ENCODE results near the gene KIF26A. TPM values are rescaled to one million over a fixed set of nuclear protein-coding genes. Genes with fewer than 3 reads are reported as not detected.

Gene KIF26A
- total RNA-seq (2022; extraction: Qiagen RNA extraction; ENCODE audit: low read depth): 2.3 to 3.8 TPM (median 3.4 TPM) in 5 replicates

DNA sequence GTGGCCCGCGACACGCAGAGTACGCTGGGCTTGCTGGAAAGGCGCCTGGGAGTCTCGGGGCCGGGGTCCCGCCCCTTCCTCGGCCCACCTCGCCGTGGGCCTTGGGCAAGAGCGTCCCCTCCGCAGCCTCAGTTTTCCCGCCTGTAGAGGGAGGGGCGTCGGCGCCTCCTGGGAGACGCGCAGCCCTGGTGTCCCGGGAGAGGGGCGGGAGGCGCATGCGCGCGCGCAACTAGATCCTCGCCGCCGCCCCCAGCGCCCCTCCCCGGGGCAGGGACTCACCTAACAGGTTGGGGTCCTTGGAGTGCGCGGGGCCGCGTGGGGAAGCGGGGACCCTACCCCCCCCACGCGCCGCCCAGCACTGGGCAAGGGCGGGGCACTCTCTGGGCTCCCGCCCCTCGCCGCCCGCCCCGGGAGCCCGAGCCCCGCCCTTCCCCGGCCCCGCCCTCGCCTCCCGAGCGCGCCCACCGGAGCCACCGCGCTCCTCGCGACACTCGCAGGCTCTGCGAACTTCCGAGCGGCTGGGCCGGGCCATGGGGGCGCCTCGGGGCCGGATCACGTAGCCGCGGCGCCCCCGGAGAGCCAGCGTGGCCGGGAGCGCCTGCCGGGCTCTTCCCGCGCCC, at the start of gene KIF26A:
Gene KIF26A (plus strand): TSS at position 490 of the 620 bp plus-strand sequence. CDS start 136 bp downstream, outside the sequence.

Other genes with a start within 250 kb of the KIF26A start
- gene TDRD9, start 210.1 kb upstream of the KIF26A start, total RNA-seq (2022; extraction: Qiagen RNA extraction; ENCODE audit: low read depth): 0.08 to 0.22 TPM (median 0.14 TPM) in 5 replicates
- not detected in 5 replicates for gene RD3L, start 196.1 kb upstream of the KIF26A start, total RNA-seq (2022; extraction: Qiagen RNA extraction; ENCODE audit: low read depth)
- gene ASPG, start 52.9 kb upstream of the KIF26A start, total RNA-seq (2022; extraction: Qiagen RNA extraction; ENCODE audit: low read depth): 0.07 to 0.16 TPM in 2 of 5 replicates, not detected in the others